Stimulated activated CD4-positive, alpha-beta T cell treated with anti-CD3 and anti-CD28 coated beads, TNF-alpha, amount 100 ng/mL, for 24 hours (primary cell): ENCODE data around the gene PNLIPRP2.

Source experiments
- DNase-seq, 3 experiments: peaks; one replicate each; pipeline ENCODE4 v3.0.0-alpha.2; 2020; ENCODE audit warnings: low read depth in 3 of 3

Gene PNLIPRP2

GRCh38 chr10:116655568-116655967 lies 34.8 kb downstream of the PNLIPRP2 start:
- DNase-seq: no peak

GRCh38 chr10:116656044-116656443 lies 35.3 kb downstream of the PNLIPRP2 start:
- DNase-seq: no peak

DNA sequence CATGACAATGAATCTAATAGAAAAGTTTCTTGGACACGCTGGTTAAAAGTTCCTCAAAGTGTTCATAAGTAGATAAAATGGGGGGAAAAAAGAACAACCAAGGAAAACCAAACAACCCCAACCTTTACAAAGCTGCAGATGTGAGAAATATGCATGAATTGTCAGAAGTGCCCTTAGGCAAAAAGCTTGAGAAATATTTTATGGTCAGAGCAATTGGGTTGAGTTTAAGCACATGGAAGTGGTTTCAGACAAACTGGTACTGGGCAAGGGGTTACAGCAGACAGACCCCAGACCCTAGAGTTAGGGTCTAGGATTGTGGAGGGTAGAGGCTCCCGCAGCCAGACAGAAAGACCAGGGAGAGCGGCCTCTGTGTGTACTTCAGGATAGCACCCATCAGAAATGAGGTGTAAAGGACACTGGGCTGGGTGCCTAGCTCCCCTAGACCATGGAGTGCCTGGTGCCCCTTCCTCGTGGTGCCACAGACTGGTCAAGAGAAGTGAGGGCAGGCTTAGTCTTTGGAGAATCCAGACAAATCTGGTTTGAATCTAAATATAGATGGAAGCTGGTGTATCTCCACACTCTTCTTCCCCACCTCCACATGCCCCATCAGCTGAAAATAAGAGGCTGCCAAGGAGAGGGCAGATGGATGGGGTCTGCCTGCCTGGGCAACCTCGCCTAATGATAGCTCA lies 37.3 kb downstream of the PNLIPRP2 start:
- no peak for DNase-seq

GRCh38 chr10:116659049-116659670 lies 38.4 kb downstream of the PNLIPRP2 start:
- no peak for DNase-seq

- DNase-seq: no peak
Observed at GRCh38 chr10:116660860-116661259, 40.1 kb downstream of the PNLIPRP2 start.

DNA sequence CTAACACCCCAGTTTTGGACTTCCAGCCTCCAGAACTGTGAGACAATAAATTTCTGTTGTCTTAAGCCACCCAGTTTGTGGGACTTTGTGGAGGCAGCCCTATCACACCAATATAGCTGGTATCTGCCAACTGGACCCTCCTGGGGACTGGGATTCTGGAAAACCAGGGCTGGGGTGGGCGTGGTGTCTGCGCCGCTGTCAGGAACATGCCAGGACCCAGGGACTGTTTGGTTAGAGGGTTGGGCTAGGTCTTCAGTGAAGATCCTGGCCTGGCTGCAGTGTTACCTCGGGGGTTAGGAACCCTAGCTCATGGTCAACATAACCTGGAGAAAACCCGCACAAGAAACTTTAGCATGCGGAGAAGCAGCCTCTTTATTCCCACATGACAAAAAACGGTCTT lies 42.6 kb downstream of the PNLIPRP2 start:
- no peak for DNase-seq

GRCh38 chr10:116664631-116665030 lies 43.9 kb downstream of the PNLIPRP2 start:
- no peak for DNase-seq

DNA sequence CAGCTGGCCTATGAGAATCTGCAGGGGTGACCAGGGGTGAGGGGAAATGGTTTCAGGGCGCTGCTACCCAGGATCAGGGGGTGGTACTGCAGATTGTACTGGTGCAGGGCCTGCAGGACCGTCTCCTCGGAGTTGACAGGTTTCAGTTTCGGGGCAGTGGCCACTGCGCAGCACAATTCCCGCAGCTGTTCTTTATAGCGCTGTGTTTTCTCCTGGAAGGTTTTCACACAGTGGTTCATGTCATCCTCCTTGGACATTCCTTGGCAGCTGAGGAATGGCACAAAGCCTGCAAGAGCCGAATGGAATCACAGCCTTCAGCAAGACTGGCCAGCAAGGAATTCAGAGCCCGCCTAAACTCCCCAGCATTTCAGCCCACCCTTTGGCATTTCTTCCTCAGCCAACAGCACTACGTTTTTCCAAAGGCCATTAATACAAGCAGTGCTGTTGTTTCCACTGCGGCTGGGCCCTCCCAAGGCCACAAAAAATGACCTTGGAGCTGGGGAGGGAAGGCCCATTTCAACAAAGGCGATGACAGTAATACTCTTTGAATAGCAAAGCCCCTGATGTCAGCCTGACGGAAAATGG lies 44.9 kb downstream of the PNLIPRP2 start:
- DNase-seq: no peak

- DNase-seq: no peak
Observed at GRCh38 chr10:116667484-116667883, 46.7 kb downstream of the PNLIPRP2 start.

GRCh38 chr10:116668018-116668417 lies 47.3 kb downstream of the PNLIPRP2 start:
- no peak for DNase-seq

GRCh38 chr10:116668446-116668845 lies 47.7 kb downstream of the PNLIPRP2 start:
- DNase-seq: no peak

DNA sequence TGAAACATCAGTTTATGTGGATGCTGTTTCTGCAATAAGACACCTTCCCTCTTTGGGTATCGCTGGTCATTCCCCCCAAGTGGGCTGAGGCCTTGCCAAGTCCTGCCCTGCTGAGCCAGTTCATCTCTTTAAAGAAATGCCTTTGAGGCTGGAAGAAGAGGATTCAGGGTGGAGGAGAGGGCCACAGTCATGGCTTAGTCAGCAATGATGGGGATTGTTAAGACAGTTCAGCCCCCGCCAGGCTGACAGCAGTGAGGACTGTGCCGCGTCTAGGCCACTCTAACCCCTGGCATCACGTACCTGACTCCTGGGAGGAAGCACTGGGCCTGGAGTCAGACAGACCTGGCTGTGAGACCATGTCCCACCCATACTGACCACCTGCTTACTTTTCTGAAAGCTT lies 48.3 kb downstream of the PNLIPRP2 start:
- no peak for DNase-seq

DNA sequence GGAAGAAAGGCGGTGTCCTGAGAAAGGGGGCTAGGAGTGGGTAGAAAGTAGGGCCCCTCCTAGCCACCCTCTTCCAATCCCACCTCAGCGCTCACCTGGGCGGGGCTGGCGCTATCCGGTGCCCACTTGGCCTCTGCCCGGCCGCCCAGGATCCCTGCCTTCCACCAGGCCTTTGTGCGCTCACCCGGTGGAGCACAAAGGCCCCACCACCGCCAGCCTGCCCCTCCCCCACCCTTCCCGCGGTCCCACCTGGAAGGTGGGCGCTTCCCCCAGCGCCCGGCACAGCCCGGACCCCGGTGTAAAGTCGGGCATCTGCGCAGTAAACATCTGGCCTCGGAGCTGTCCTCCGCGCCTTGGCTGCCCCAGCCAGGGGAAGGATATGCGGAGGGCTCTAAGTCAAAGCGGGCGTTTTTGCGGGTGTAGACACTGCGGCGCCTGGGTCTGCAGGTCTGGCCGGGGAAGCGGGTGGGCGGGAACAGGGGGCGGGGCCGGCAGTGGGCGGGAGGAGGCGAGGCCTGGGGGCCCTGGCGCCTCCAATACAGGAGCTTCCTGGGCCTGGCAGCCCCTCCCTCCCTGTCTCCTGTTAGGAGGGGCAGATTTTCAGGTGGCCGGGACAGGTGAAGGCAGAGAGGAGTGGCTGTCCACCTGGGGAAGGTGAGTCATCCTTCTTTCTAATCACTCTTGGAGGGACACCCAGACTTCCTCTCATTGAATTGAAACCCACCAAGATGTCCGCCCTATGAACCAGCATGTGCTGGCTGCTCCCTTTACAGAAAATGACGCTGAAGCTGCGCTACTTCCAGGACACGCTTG lies 49.3 kb downstream of the PNLIPRP2 start:
- no peak for DNase-seq

DNA sequence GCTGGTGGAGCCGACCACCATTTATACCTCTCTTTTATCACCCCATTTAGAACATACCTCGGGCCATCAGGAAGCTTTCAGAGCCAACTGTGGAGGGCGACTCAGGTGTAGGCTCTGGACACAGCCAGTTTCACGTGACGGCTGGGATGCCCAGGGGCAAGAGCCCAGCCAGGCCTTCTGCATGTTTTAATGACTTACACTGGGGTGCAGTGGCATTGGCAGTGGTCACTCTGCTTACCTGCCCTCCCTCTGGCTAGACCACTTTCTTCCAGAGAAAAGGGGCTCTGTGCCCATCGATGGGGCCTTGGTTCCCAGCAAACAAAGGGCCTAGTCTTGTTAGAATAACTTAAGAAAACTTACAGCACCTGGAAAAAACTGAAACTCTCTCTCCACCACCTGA lies 50.0 kb downstream of the PNLIPRP2 start:
- DNase-seq: no peak

GRCh38 chr10:116671274-116671926 lies 50.6 kb downstream of the PNLIPRP2 start:
- DNase-seq: no peak

GRCh38 chr10:116672891-116673290 lies 52.1 kb downstream of the PNLIPRP2 start:
- DNase-seq: no peak

- no peak for DNase-seq
Observed at GRCh38 chr10:116673866-116674265, 53.1 kb downstream of the PNLIPRP2 start.

DNA sequence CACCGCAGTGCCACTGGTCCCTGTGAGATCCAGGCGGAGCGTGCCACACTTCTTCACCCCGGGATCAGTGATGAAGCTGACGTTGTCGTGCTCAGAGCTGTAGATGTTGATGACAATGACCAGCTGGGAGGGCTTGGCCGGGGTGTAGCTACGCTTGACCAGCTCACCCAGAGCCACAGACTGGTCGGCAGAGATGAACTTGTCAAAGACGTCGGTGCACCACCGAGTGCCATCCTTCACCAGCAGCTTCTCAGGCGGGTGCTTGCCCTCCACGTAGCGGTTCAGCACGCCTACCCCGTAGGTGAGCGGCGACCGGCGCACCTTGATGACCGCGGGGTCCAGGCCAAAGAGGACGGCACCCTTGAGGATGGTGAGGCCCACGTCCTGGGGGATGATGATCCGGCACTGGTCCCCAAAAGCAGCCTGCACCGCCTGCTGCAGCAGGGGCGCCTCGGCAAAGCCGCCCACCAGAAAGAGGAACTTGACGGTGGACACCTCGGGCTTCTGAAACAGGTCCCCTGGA lies 54.2 kb downstream of the PNLIPRP2 start:
- DNase-seq: no peak

DNA sequence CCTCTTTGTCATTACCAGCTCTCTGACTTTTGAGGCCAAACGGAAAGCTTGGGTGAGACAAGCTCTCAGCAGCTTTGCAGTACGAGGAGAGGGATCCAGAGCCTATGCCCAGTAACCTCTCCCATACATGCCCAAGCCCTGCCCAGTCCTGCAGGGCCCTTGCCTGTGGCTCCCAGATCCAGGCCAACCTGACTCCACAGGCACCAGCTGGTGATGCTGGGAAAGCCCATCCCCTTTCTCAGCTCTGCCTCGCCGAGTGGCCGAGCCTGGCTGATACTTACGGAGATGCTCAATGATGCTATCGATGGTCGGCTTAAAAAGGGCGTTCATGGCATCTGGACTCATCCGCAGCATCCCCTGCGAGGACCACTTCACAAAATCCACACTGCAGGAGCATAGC lies 55.4 kb downstream of the PNLIPRP2 start:
- no peak for DNase-seq

GRCh38 chr10:116676633-116677032 lies 55.9 kb downstream of the PNLIPRP2 start:
- DNase-seq: no peak

DNA sequence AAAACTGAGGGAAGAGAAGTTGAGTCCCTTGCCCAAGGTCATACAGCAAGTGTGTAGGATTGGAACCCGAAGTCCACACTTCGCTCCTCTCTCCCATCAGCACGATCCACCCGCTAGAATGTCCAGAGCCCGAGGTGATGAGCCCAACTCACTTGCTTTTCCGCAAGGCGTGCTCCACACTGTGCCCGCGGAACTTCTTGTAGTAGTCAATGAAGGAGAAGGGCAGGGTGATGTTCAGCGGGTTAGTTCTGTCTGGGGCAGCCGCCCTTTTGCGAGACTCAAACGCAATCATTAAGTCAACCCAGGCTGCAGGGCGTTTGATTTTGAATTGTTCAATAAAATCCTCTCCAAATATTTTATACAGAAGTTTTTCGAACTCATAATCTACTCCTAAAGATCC lies 58.6 kb downstream of the PNLIPRP2 start:
- no peak for DNase-seq

DNA sequence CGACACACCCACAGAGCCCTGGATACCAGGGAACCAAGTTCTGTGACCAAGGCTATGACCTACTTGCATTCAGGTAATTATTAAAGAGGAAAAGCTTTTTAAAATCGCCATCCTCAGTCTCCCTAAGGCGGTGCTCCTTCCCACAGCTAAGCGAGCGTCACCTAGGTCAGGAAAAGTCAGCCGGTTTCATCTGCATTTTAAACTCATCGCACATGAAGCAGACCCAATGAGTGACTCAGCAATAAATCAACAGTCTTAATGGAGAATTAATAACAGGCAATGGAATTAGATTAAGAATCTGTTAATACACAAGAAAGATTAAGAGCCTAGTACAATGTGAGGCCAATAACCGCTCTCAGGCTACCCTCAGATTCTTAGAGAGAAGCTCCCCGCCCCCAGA lies 62.4 kb downstream of the PNLIPRP2 start:
- DNase-seq: no peak
